GM13977 (cell line): ENCODE results near the gene ZNF175.

Experiments
- DNase-seq: peaks from one replicate; pipeline ENCODE4 v3.0.0; 2012; ENCODE audit warnings: low spot score
- in situ Hi-C: fragments of 300-500 bp; cut with MboI; formaldehyde crosslinking; loops from one replicate; pipeline ENCODE4 v1.12.0; 2022; ENCODE audit warnings: low sequenced_read_pairs, low pct_unique_long_range_greater_than_20kb, mixed read lengths, inconsistent platforms; ENCODE audit not compliant: unreplicated experiment
- TF ChIP-seq, protein P1 (sequence below): IDR thresholded peaks from 2 replicates; pipeline ENCODE4 v1.5.1; 2012; ENCODE audit warnings: mild to moderate bottlenecking, control low read depth; ENCODE audit not compliant: insufficient read depth; ENCODE audit errors: extremely low read depth, missing control alignments

Gene ZNF175

GRCh38 chr19:51607077-51607476 lies 36.0 kb downstream of the ZNF175 start:
- in situ Hi-C loops = loop anchor here (5.0 kb wide), 1 partner anchor 45 kb away; no protein-coding TSS in a partner anchor
- TF ChIP-seq, protein P1, sequence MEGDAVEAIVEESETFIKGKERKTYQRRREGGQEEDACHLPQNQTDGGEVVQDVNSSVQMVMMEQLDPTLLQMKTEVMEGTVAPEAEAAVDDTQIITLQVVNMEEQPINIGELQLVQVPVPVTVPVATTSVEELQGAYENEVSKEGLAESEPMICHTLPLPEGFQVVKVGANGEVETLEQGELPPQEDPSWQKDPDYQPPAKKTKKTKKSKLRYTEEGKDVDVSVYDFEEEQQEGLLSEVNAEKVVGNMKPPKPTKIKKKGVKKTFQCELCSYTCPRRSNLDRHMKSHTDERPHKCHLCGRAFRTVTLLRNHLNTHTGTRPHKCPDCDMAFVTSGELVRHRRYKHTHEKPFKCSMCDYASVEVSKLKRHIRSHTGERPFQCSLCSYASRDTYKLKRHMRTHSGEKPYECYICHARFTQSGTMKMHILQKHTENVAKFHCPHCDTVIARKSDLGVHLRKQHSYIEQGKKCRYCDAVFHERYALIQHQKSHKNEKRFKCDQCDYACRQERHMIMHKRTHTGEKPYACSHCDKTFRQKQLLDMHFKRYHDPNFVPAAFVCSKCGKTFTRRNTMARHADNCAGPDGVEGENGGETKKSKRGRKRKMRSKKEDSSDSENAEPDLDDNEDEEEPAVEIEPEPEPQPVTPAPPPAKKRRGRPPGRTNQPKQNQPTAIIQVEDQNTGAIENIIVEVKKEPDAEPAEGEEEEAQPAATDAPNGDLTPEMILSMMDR = no peak
- peak; percentile 87 for DNase-seq

DNA sequence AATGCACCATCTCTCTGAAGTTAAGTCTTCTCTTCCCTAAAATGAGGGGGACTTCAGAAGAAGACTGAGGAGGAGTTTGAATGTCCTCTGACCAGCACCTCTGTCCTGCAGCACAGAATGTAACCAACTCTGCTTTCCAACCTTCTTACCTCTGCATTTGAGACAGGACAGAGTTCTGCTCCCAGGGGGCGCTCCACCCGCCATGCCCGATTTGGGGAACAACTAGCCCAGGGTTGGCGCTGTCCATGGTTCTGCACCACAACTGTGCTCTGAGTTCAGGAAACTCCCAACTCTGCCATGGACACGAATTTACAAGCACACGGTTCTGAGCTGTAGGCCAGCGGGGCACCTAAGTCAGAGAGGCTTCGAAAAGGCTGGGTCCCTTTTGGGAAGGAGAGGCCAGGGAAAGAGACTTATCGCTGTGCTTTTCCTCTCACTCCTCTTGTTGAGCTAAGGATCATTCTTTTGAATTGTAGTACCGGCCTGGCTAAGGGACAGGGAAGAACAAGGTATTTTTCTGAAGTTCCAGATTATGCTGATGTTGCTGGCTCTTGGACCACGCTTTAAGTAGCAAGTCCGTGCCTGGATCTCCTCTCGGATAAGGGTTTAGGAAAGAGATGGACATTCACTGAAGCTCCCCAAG lies 37.0 kb downstream of the ZNF175 start:
- in situ Hi-C loops = loop anchor here (5.0 kb wide), 1 partner anchor 44 kb away; no protein-coding TSS in a partner anchor
- TF ChIP-seq, protein P1 = peak; percentile 60
- DNase-seq = no peak

- TF ChIP-seq, protein P1 = no peak
- DNase-seq = no peak
- in situ Hi-C loops = no loop called here
Measured at GRCh38 chr19:51610576-51610975, 39.5 kb downstream of the ZNF175 start.

- TF ChIP-seq, protein P1 = no peak
- no peak for DNase-seq
- in situ Hi-C loops = no loop called here
Measured at GRCh38 chr19:51614789-51615188, 43.7 kb downstream of the ZNF175 start.

DNA sequence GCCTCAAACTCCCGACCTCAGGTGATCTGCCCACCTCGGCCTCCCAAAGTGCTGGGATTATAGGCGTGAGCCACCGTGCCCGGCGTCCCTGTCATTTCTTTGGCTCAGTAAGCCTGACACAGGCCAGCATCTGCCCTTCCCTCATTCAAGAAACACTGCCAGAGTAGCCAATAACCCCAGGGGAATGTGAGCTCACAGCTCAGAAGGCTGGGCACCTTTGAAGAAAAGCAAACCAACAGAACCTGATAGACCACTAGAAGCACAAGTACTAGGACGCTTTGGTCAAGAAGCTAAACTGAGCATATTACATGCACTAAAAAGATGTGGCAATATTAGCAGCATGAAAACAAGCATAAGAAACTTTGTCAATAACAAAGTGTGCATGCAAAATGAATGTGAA lies 44.9 kb downstream of the ZNF175 start:
- in situ Hi-C loops = no loop called here

GRCh38 chr19:51621178-51621577 lies 50.1 kb downstream of the ZNF175 start:
- peak; percentile 70 for DNase-seq
- TF ChIP-seq, protein P1 = no peak

More for the DNA sequence above, 44.9 kb downstream of the ZNF175 start:
- DNase-seq = no peak
- TF ChIP-seq, protein P1 = no peak

DNA sequence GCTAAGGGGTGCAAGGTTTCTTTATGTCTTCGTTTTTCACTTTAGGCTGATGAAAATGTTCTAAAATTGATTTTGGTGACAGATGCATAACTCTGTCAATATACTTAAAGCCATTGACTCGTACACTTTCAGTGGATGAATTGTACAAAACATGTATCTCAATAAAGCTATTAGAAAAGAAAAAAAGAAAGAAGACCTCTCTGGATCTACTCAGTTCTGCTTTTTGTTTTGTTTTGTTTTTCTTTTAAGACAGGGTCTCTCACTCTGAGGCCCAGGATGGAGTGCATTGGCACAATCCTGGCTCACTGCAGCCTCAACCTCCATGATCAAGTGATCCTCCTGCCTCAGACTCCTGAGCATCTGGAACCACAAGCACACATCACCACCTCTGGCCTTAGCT lies 55.6 kb downstream of the ZNF175 start:
- in situ Hi-C loops = no loop called here
- DNase-seq = no peak
- TF ChIP-seq, protein P1 = no peak

More at GRCh38 chr19:51621178-51621577, 50.1 kb downstream of the ZNF175 start:
- in situ Hi-C loops = no loop called here
